ENCODE data around the gene ZNF618.

ZNF618 gene

DNA sequence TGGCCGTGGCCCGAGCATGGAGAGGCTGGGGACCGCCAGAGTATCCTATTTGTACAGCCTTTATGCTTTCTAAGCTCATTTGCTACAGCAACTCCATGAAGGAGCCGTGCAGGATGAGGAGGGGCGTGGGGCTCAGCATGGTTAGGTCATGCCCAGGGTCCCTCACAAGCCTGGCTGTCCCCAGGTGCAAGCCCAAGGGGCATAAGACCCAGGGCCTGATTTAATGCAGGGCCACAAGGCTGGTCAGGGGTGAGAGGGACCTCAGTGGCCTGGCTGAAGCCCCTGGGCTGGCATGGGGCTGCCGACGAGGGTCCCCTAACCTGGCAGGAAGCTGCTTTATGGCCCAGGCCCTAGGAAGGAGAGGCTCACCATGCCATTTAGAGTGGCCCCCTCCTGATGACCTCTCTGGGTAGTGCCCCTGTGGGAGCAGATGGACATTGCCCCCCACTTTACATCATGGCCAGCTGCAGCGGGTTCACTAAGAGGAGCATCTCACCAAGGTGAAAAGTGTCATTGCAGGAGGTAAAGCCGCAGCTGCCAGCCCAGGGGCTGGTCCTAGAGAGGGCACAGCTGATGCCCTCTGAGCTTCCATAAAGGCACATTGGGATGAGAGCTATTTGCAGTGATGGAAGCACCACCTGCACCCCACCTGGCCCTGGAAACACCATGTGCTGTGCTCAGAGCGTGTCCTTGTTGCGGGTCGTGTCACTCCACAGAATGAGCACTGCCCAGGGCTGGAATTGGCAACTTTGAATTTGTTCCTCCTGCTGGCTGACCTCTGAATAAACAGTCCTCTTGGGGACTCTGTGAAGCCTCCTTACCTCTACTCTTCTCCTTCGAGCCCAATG lies 58.9 kb downstream of the ZNF618 start:
- no peak for DNase-seq (ENCODE audit: low read depth)

DNA sequence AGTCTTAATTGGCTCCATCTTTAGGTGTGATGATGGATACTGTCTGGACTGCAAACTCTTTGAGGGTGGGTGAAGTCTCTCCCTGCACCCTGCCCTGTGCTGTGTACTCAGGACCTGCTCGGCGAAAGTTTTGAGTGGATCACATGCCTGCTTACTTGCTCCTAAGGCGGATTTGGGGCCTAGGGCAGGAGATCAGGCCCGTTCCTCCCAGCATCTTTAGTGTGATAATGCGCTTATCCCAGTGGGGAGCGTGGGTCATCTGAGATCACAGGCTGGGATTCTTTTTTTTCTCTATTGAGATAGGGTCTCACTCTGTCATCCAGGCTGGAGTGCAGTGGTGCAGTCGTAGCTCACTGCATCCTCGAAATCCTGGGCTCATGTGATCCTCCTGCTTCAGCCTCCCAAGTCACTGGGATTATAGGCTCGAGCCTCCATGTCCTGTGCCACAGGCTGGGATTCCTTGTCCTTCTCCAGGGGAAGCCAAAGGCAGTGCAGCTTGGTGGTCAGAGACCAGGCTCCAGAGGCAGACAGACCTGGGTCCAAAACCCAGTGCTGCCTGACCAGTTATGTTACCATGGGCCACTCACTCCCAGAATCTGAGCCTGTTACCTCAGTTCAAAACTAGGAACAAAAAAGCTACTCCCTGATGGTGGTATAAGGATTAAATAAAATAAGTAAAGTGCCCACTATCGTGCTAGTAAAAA lies 59.7 kb downstream of the ZNF618 start:
- DNase-seq (ENCODE audit: low read depth): no peak

DNA sequence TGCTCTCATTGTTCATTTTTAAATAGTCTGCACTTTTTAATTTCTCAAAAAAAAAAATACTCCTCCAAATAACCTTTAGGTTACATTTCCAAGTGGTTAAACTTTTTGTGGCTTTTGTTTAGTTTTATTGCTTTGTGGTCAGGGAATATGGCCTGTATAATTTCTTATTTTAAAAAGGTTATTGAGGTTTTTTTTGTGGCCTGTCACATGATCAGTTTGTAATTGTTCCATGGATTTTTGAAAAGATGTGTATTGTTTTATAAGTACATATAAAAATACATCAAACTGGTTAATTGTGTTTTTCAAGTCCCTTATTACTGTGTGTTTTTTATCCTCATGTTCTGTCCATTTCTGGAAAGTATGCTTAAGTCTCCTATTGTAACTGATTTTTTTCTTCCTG lies 64.0 kb downstream of the ZNF618 start:
- DNase-seq (ENCODE audit: low read depth): no peak

DNA sequence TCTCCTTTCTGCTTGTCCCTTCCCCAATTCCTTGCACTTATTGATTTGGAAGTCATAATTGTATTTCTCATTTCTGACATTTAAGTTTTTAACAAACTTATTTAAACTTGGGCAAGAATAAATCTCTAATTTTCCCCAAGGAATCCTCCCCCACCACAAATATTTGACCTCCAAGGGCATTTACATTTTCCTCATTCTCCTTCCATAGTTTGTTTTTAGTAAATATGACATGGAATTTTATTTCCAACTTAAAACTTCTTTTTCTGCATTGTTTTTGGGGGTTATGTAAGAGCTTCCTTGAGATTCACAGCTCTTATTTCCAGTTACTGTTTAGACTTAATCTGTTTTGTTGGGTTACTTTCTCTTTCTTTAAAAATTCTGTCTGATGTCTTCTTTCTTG lies 64.9 kb downstream of the ZNF618 start:
- DNase-seq (ENCODE audit: low read depth): no peak

DNA sequence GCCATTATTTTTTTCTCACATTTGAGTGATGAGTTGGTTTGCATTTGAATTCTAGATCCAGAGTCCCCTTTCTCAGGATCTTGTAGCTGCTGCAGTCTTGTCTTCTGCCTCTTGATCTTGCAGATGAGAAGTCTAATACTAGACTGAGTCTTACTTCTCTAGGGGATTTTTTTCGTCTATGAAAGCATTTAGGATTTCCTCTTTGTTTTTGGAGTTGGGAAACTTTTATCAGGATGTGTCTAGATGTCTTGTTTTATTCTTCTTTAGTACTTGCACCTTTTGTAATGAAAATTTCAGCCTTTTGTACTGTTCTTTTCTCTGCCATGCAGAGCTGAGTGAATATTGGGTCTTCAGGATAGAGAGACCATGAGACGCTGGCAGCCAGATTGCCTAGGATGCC lies 65.4 kb downstream of the ZNF618 start:
- no peak for DNase-seq (ENCODE audit: low read depth)

- no peak for DNase-seq (ENCODE audit: low read depth)
Observed at GRCh38 chr9:113943112-113944009, 67.3 kb downstream of the ZNF618 start.

GRCh38 chr9:113945784-113946183 lies 69.7 kb downstream of the ZNF618 start:
- DNase-seq (ENCODE audit: low read depth): no peak

DNA sequence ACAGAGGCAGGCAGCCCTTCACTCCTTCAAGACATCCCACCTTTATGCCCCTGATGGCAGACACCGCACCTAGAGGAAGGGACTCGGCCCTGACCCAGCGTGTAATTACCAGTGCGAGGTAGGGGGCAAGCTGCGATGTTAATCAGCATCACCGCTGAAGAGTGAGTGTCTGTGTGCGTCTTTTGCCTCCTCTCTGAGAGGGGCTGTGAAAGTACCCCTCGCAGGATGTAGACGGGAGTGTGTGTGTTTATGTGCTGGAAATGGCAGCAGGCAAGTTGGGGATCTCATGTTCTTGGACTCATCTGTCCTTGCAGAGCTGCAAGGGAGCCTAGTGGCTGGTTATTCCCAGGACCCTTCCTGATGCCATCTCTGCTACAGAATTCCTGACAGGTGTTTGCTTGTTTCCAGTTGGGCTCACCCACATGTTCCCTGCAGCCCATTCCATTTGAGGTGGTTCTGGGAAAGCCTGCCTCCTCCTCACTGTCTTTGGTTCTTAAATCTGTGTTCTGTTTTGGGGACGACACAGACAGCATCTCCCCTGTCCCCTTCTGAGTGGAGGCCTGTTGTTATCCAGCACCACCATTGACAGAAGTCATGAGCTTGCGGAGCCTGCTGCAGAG lies 70.5 kb downstream of the ZNF618 start:
- no peak for DNase-seq (ENCODE audit: low read depth)

DNA sequence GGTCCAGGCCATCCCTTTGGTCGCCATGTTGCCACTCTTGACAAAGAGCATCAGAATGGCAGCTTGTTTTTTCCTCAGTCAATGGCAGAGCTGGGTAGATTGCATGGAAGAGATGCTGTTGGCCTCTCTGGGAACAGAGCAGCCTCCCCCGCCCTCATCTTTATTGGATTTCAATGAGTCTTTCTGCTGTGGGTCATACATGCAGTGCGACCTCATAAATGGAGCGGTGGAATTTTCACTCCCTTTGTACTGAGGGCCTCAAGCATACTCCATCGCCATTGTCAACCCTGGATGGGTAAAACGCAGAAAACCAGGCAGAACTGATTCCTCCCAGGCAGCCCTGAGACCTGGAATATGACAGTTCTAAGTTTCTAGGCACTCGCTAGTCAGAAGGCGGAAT lies 71.8 kb downstream of the ZNF618 start:
- no peak for DNase-seq (ENCODE audit: low read depth)

DNA sequence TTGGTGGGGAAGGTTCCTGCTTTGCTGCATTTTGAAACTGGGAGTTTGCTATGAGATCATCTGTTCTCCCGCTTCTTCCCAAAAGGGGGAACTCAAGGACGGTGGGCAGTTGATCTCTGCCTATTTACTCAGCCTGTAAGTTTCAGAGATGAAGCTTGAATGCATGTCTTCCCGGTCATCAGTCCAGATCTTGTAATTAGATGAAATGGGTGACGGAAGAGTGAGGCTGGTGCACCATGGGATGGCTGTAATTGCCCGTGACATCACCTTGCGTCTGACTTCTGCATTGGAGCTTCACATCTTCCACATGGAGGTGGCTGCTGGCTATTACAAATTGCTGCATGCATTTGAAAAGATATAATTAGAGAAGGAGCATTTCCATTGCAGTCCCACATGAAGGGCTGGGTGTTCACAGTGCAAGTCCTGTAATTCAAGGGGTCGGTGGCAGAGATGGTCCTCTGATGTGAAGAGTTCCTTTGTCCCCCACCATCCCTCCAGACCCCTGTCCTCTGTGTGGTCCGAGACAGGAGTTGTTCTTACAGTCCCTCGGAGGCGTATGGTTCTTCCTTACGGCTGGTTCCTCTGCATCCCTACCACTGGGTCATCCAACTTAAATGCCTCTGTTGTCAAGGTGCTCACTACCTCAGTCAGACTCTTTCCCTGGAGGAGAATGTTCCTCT lies 72.9 kb downstream of the ZNF618 start:
- DNase-seq (ENCODE audit: low read depth): no peak

GRCh38 chr9:113949571-113950078 lies 73.5 kb downstream of the ZNF618 start:
- no peak for DNase-seq (ENCODE audit: low read depth)

GRCh38 chr9:113950195-113951031 lies 74.3 kb downstream of the ZNF618 start:
- DNase-seq (ENCODE audit: low read depth): no peak

DNA sequence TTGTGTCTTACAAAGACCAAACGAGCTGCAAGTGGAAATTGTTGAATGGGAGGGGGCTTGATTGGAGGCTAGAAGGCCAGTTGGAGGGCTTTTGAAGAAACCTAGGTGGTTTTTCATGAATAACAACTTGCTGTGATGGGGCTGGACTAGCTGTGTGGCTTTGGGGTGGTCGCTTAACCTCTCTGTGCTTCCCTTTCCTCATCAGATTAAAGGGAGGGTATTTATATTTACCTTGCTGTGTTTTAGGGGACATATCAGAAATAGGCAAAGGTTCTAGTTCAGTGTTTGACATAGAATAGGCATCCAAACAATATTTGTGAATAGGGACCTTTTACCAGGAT lies 74.9 kb downstream of the ZNF618 start:
- DNase-seq (ENCODE audit: low read depth): no peak

- no peak for DNase-seq (ENCODE audit: low read depth)
Observed at GRCh38 chr9:113952676-113953075, 76.6 kb downstream of the ZNF618 start.

DNA sequence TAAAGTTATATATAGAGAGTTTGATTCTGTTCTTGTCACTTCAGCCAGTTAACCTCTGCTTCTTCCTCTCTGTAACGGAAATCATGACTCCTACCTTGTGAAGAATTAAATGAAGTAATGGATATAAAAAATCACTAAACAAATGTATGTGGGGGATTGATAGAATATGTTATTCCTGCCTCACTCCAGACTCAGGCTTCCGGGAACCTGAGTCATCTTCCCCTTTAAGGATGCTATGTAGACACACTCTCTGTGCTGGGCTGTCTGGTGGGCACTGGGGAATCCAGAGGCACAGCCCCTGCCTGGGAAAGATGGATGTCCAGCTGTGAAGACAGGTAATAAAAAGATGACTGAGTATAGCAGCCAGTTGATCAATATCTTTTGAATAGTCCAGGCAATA lies 77.4 kb downstream of the ZNF618 start:
- DNase-seq (ENCODE audit: low read depth): no peak

- no peak for DNase-seq (ENCODE audit: low read depth)
Observed at GRCh38 chr9:113954591-113954990, 78.5 kb downstream of the ZNF618 start.

GRCh38 chr9:113955076-113955752 lies 79.1 kb downstream of the ZNF618 start:
- DNase-seq (ENCODE audit: low read depth): no peak

- DNase-seq (ENCODE audit: low read depth): no peak
Observed at GRCh38 chr9:113956901-113957300, 80.8 kb downstream of the ZNF618 start.

- no peak for DNase-seq (ENCODE audit: low read depth)
Observed at GRCh38 chr9:113957351-113957750, 81.2 kb downstream of the ZNF618 start.

- DNase-seq (ENCODE audit: low read depth): peak; percentile 79
Observed at GRCh38 chr9:113957821-113958341, 81.8 kb downstream of the ZNF618 start.
